ENCODE results near the gene SMYD4. TPM values are rescaled to one million over a fixed set of nuclear protein-coding genes. Genes with fewer than 3 reads are reported as not detected.

SMYD4 gene
- total RNA-seq, 1 experiment from 2014 or later: 23.3 TPM

GRCh38 chr17:1872254-1872653 lies 42.6 kb upstream of the SMYD4 start:
- Histone ChIP-seq H3K4me3 (no peak overlapping the region), H3K27me3 (ENCODE audit: insufficient read depth, low read depth) (no peaks in the 10 kb centered on the region), H3F3A (ENCODE audit: insufficient read depth, low read depth) (peaks cover 14% of the 10 kb centered on the region; the same call in 1 of the 2 replicates), H3K79me2 (ENCODE audit: low read depth) (no peaks in the 10 kb centered on the region), H3K36me3 (ENCODE audit: low read depth) (peaks cover 23% of the 10 kb centered on the region; the same call in 1 of the 2 replicates), H3K27ac (no peak overlapping the region), H3K9me2 (ENCODE audit: insufficient read depth) (no peaks in the 10 kb centered on the region), H2AFZ (no peak overlapping the region), H3K4me2 (no peak overlapping the region), H3K4me1 (replicated peaks; ENCODE audit: insufficient read depth) (no peaks in the 10 kb centered on the region), H3K9me3 (ENCODE audit: insufficient read depth, low read depth) (no peaks in the 10 kb centered on the region), H4K20me1 (ENCODE audit: insufficient read depth) (peaks cover 5% of the 10 kb centered on the region; the same call in 1 of the 2 replicates)
- intact Hi-C loops (cut with micrococcal nuclease; ENCODE audit: unreplicated experiment): no loop called here
- TF ChIP-seq EZH2 (IDR thresholded peaks at IDR 0.05; ENCODE audit: low read depth) (no peak), CTCF (conservative IDR thresholded peaks at IDR 0.05) (no peak)
- CTCF ChIA-PET: no interaction called here
- DNase-seq: no peak
- BruUV-seq (replicated peaks): no TSS peak
- POLR2A ChIA-PET (ENCODE audit: unreplicated experiment): no interaction called here

GRCh38 chr17:1871756-1872155 lies 42.1 kb upstream of the SMYD4 start:
- Histone ChIP-seq H3F3A (ENCODE audit: insufficient read depth, low read depth) (peaks cover 9% of the 10 kb centered on the region; the same call in 1 of the 2 replicates), H3K79me2 (ENCODE audit: low read depth) (no peaks in the 10 kb centered on the region), H3K9me3 (ENCODE audit: insufficient read depth, low read depth) (no peaks in the 10 kb centered on the region), H3K36me3 (ENCODE audit: low read depth) (peaks cover 19% of the 10 kb centered on the region; the same call in 1 of the 2 replicates), H3K27me3 (ENCODE audit: insufficient read depth, low read depth) (no peaks in the 10 kb centered on the region), H2AFZ (no peak overlapping the region), H4K20me1 (ENCODE audit: insufficient read depth) (peaks cover 2% of the 10 kb centered on the region; the same call in 1 of the 2 replicates), H3K4me2 (no peak overlapping the region), H3K4me1 (replicated peaks; ENCODE audit: insufficient read depth) (no peaks in the 10 kb centered on the region), H3K27ac (no peak overlapping the region), H3K4me3 (no peak overlapping the region), H3K9me2 (ENCODE audit: insufficient read depth) (no peaks in the 10 kb centered on the region)
- DNase-seq: no peak
- CTCF ChIA-PET: no interaction called here
- no peak for TF ChIP-seq EZH2 (IDR thresholded peaks at IDR 0.05; ENCODE audit: low read depth)
- no peak for TF ChIP-seq CTCF (conservative IDR thresholded peaks at IDR 0.05)
- POLR2A ChIA-PET (ENCODE audit: unreplicated experiment): no interaction called here
- BruUV-seq (replicated peaks): no TSS peak
- intact Hi-C loops (cut with micrococcal nuclease; ENCODE audit: unreplicated experiment): no loop called here

- Histone ChIP-seq H3K4me2 (no peak overlapping the region), H3F3A (ENCODE audit: insufficient read depth, low read depth) (0 out of 2 replicates have a peak, but pooled peaks cover 6% of the 10 kb centered on the region), H3K9me3 (ENCODE audit: insufficient read depth, low read depth) (no peaks in the 10 kb centered on the region), H3K4me1 (replicated peaks; ENCODE audit: insufficient read depth) (no peaks in the 10 kb centered on the region), H3K27ac (no peak overlapping the region), H3K79me2 (ENCODE audit: low read depth) (no peaks in the 10 kb centered on the region), H3K4me3 (no peak overlapping the region), H4K20me1 (ENCODE audit: insufficient read depth) (no peaks in the 10 kb centered on the region; the same call in 1 of the 2 replicates), H2AFZ (no peak overlapping the region), H3K36me3 (ENCODE audit: low read depth) (0 out of 2 replicates have a peak, but pooled peaks cover 10% of the 10 kb centered on the region), H3K27me3 (ENCODE audit: insufficient read depth, low read depth) (no peaks in the 10 kb centered on the region), H3K9me2 (ENCODE audit: insufficient read depth) (no peaks in the 10 kb centered on the region)
- DNase-seq: no peak
- BruUV-seq (replicated peaks): no TSS peak
- intact Hi-C loops (cut with micrococcal nuclease; ENCODE audit: unreplicated experiment): no loop called here
- no peak for TF ChIP-seq CTCF (conservative IDR thresholded peaks at IDR 0.05)
- TF ChIP-seq EZH2 (IDR thresholded peaks at IDR 0.05; ENCODE audit: low read depth): no peak
- CTCF ChIA-PET: interaction anchor here (0.6 kb wide), 1 partner anchor 8 kb away, joined by 3 read pairs; no protein-coding TSS in a partner anchor
- POLR2A ChIA-PET (ENCODE audit: unreplicated experiment): no interaction called here
These were observed 40.9 kb upstream of the SMYD4 start for GRCh38 chr17:1870592-1870991.

All from PC-9 (cell line).